Osteocyte (in vitro differentiated cells): ENCODE measurements around the gene ZNF134. TPM values are rescaled to one million over a fixed set of nuclear protein-coding genes. Genes with fewer than 3 reads are reported as not detected.

Experiments
- DNase-seq: peaks from one replicate; pipeline ENCODE4 v3.0.0; 2021; ENCODE audit warnings: mixed read lengths; ENCODE audit not compliant: unreplicated experiment; ENCODE audit errors: extremely low spot score
- H3K27ac Mint-ChIP-seq: one replicate; pipeline ENCODE4 v1.8.0; 2021; ENCODE audit warnings: mild to moderate bottlenecking, mixed read lengths; ENCODE audit not compliant: unreplicated experiment
- H3K27me3 Mint-ChIP-seq: one replicate; pipeline ENCODE4 v1.8.0; 2021; ENCODE audit warnings: mixed read lengths; ENCODE audit not compliant: unreplicated experiment
- H3K36me3 Mint-ChIP-seq: one replicate; pipeline ENCODE4 v1.8.0; 2021; ENCODE audit warnings: mixed read lengths; ENCODE audit not compliant: unreplicated experiment
- H3K4me1 Mint-ChIP-seq: one replicate; pipeline ENCODE4 v1.8.0; 2021; ENCODE audit warnings: mixed read lengths; ENCODE audit not compliant: unreplicated experiment
- H3K4me3 Mint-ChIP-seq: one replicate; pipeline ENCODE4 v1.8.0; 2021; ENCODE audit warnings: mild to moderate bottlenecking, moderate library complexity, mixed read lengths; ENCODE audit not compliant: unreplicated experiment
- H3K9me3 Mint-ChIP-seq: one replicate; pipeline ENCODE4 v1.8.0; 2021; ENCODE audit warnings: mixed read lengths; ENCODE audit not compliant: unreplicated experiment
- CTCF ChIP-seq: fragments of 200-600 bp; sonication (generic); IDR thresholded peaks from 2 replicates; pipeline ENCODE4 v1.5.0; 2021; ENCODE audit warnings: antibody characterized with exemption, mild to moderate bottlenecking, moderate library complexity
- total RNA-seq: library from RNA; stranded (reverse); gene quantifications from 2 replicates; pipeline ENCODE4 v1.2.1, GENCODE V29; 2021

Gene ZNF134
- total RNA-seq, 1 donor from 2014 or later, result 20.0 TPM

DNA sequence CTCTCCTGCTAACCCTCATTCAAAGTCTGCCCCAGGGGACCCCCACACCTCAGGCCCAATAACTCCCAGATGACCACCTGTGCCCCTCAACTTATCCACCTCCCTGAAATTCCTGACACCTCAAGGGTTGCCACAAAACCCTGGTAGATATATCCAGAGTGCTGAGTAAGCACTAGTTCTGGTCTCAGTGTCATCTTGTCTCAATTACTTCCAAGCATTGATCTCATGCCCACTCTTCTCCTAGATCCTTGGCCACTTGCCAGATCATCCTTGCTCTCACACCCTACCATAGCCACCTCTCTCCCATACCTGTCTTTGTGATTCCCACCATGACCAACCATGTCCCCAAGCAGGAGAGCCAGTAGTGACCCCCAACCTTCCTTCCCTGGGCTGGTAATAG, 37.4 kb upstream of the ZNF134 start:
- Mint-ChIP-seq H3K4me1 (peaks cover 13% of the 10 kb centered on the region), H3K9me3 (peaks cover 45% of the 10 kb centered on the region), H3K36me3 (peaks cover 61% of the 10 kb centered on the region), H3K27ac (no peak overlapping the region), H3K27me3 (no peaks in the 10 kb centered on the region), H3K4me3 (peak overlapping the region; percentile 49)
- no peak for TF ChIP-seq CTCF
- no peak for DNase-seq

- peak within 1 kb of the TSS; percentile 77 for H3K4me3 Mint-ChIP-seq
- H3K4me1 Mint-ChIP-seq, result peaks cover 14% of the 10 kb centered on the region
- H3K27me3 Mint-ChIP-seq, result no peaks in the 10 kb centered on the region
- DNase-seq, result peak; percentile 97
- H3K9me3 Mint-ChIP-seq, result peaks cover 47% of the 10 kb centered on the region
- H3K27ac Mint-ChIP-seq, result peak within 1 kb of the TSS; percentile 90
- peaks cover 43% of the 10 kb centered on the region for H3K36me3 Mint-ChIP-seq
- peak; percentile 38 for TF ChIP-seq CTCF
Observed at GRCh38 chr19:57578487-57579205, 35.4 kb upstream of the ZNF134 start, which contains the start of gene ZNF416. TSS of gene ZNF416 (minus strand) at chr19:57578911. CDS start at chr19:57578704, 207 bp downstream.

DNA sequence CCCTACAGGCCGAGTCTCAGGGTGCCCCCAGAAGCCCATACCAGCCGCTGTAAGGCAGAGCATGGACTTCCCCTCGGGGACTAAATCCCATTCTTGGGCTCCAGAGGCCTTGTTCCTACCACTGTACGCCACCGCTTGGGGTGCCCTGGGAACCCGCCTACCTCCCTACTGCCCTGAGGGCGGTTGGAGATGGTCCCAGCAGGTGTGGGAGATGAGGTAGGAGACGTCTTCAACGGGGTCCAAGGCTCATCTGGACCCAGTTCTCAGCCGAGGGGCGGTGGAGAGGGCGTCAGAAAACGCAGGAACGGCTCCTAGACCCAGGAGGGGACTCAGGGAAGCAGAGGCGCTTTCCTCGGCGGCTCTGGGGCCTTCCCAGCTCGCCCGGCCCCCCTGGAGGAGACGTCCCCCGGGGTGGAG, 30.9 kb upstream of the ZNF134 start:
- Mint-ChIP-seq H3K4me3 (peak overlapping the region; percentile 85), H3K27ac (no peak overlapping the region), H3K9me3 (peaks cover 38% of the 10 kb centered on the region), H3K27me3 (no peaks in the 10 kb centered on the region), H3K36me3 (peaks cover 31% of the 10 kb centered on the region), H3K4me1 (peaks cover 14% of the 10 kb centered on the region)
- no peak for TF ChIP-seq CTCF
- DNase-seq, result no peak

GRCh38 chr19:57583521-57584416, 30.3 kb upstream of the ZNF134 start, which contains the start of gene ZIK1:
TSS of gene ZIK1 (plus strand) at chr19:57584145. CDS start at chr19:57584357, 212 bp downstream.
- no peaks in the 10 kb centered on the region for H3K27me3 Mint-ChIP-seq
- H3K36me3 Mint-ChIP-seq, result peaks cover 35% of the 10 kb centered on the region
- H3K4me3 Mint-ChIP-seq, result peak within 1 kb of the TSS; percentile 85
- peak within 1 kb of the TSS; percentile 90 for H3K27ac Mint-ChIP-seq
- peaks cover 41% of the 10 kb centered on the region for H3K9me3 Mint-ChIP-seq
- H3K4me1 Mint-ChIP-seq, result peaks cover 12% of the 10 kb centered on the region
- peak; percentile 94 for DNase-seq
- TF ChIP-seq CTCF, result peak; percentile 12

DNA sequence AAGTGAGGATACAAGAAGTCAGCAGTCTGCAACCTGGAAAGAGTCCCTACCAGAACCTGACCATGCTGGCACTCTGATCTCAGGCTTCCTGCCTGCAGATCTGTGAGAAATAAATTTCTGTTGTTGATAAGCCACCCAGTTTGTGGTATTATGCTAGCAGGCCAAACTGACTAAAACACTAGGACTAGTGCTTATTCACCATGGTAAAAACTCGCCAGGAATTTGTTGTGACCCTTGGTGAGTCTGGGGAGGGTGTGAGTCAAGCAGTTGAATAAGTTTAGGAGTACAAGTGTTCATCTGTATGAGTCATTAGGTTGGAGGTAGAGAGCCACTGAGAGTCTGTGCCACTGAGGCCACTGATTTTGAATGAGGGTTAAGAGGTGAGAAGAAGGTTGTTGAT, 26.5 kb upstream of the ZNF134 start:
- no peaks in the 10 kb centered on the region for H3K27me3 Mint-ChIP-seq
- peaks cover 69% of the 10 kb centered on the region for H3K36me3 Mint-ChIP-seq
- DNase-seq, result no peak
- peaks cover 36% of the 10 kb centered on the region for H3K9me3 Mint-ChIP-seq
- TF ChIP-seq CTCF, result no peak
- no peak overlapping the region for H3K4me3 Mint-ChIP-seq
- H3K27ac Mint-ChIP-seq, result no peak overlapping the region
- H3K4me1 Mint-ChIP-seq, result peaks cover 9% of the 10 kb centered on the region
